PFSK-1 (cell line): Measurements from ENCODE around the gene SNCAIP.

ENCODE experiments used
- FOXP2 ChIP-seq: optimal IDR thresholded peaks from 2 replicates; pipeline ENCODE3; 2011; ENCODE audit warnings: borderline replicate concordance, control low read depth, inconsistent platforms; ENCODE audit not compliant: insufficient read depth; ENCODE audit errors: extremely low read length, extremely low read depth
- POLR2AphosphoS5 ChIP-seq: IDR thresholded peaks from 2 replicates; pipeline ENCODE4 v1.6.1; 2012; ENCODE audit warnings: low read depth, mild to moderate bottlenecking, control low read depth, low read length, moderate library complexity
- SIN3A ChIP-seq: IDR thresholded peaks from 2 replicates; pipeline ENCODE4 v1.6.1; 2012; ENCODE audit warnings: mild to moderate bottlenecking, low read length, moderate library complexity, borderline replicate concordance; ENCODE audit not compliant: insufficient read depth
- TAF1 ChIP-seq: IDR thresholded peaks from 2 replicates; pipeline ENCODE4 v1.6.1; 2012; ENCODE audit warnings: low read length, control low read depth, borderline replicate concordance; ENCODE audit not compliant: insufficient read depth
- TF ChIP-seq, protein P1 (sequence below), 2 experiments: IDR thresholded peaks; 2 replicates each; pipeline versions ENCODE4 v1.6.1 to v1.8.0; 2011 to 2012; ENCODE audit warnings: low read depth in 2 of 2, low read length in 2 of 2, control low read depth in 1 of 2, inconsistent platforms in 1 of 2, mild to moderate bottlenecking in 1 of 2, moderate library complexity in 1 of 2; ENCODE audit not compliant: insufficient read depth in 1 of 2

SNCAIP gene

DNA sequence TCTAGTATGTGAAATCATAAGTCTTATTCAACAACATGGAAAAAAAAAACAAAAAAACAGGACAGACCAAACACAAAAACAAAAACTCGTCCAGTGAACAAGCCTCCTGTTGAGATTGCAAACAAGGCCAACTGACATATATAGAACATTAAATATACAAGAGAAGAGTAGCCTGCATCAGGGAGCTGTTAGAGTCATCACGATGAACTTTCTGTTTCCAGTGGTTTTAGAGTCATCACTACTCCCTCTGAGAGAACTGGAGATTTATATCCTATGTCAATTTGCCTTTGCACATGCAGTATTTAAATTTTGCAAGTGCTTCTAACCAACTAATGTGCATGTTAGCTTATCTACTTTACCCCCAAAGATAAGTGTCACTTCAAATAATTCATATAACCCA is 9.9 kb downstream of the SNCAIP start:
- TF ChIP-seq SIN3A: no peak
- no peak for TF ChIP-seq TAF1
- TF ChIP-seq FOXP2: no peak
- TF ChIP-seq, protein P1, sequence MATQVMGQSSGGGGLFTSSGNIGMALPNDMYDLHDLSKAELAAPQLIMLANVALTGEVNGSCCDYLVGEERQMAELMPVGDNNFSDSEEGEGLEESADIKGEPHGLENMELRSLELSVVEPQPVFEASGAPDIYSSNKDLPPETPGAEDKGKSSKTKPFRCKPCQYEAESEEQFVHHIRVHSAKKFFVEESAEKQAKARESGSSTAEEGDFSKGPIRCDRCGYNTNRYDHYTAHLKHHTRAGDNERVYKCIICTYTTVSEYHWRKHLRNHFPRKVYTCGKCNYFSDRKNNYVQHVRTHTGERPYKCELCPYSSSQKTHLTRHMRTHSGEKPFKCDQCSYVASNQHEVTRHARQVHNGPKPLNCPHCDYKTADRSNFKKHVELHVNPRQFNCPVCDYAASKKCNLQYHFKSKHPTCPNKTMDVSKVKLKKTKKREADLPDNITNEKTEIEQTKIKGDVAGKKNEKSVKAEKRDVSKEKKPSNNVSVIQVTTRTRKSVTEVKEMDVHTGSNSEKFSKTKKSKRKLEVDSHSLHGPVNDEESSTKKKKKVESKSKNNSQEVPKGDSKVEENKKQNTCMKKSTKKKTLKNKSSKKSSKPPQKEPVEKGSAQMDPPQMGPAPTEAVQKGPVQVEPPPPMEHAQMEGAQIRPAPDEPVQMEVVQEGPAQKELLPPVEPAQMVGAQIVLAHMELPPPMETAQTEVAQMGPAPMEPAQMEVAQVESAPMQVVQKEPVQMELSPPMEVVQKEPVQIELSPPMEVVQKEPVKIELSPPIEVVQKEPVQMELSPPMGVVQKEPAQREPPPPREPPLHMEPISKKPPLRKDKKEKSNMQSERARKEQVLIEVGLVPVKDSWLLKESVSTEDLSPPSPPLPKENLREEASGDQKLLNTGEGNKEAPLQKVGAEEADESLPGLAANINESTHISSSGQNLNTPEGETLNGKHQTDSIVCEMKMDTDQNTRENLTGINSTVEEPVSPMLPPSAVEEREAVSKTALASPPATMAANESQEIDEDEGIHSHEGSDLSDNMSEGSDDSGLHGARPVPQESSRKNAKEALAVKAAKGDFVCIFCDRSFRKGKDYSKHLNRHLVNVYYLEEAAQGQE (IDR thresholded peaks at IDR 0.05; ENCODE audit: insufficient read depth in 1 of 2, low read depth in 2 of 2, low read length in 2 of 2): no peak
- no peak for TF ChIP-seq POLR2AphosphoS5

- TF ChIP-seq SIN3A (no peak), POLR2AphosphoS5 (no peak), TAF1 (no peak)
- TF ChIP-seq, protein P1 (IDR thresholded peaks at IDR 0.05; ENCODE audit: insufficient read depth in 1 of 2, low read depth in 2 of 2, low read length in 2 of 2): no peak
Measured at GRCh38 chr5:122322801-122323548, 10.9 kb downstream of the SNCAIP start.

GRCh38 chr5:122323738-122324137 is 11.7 kb downstream of the SNCAIP start:
- TF ChIP-seq SIN3A (no peak), FOXP2 (no peak), POLR2AphosphoS5 (no peak), TAF1 (no peak)
- TF ChIP-seq, protein P1 (IDR thresholded peaks at IDR 0.05; ENCODE audit: insufficient read depth in 1 of 2, low read depth in 2 of 2, low read length in 2 of 2): no peak

- TF ChIP-seq, protein P1 (IDR thresholded peaks at IDR 0.05; ENCODE audit: insufficient read depth in 1 of 2, low read depth in 2 of 2, low read length in 2 of 2): no peak
- TF ChIP-seq POLR2AphosphoS5 (no peak), SIN3A (no peak), FOXP2 (no peak), TAF1 (no peak)
Measured at GRCh38 chr5:122327110-122327509, 15.1 kb downstream of the SNCAIP start.

DNA sequence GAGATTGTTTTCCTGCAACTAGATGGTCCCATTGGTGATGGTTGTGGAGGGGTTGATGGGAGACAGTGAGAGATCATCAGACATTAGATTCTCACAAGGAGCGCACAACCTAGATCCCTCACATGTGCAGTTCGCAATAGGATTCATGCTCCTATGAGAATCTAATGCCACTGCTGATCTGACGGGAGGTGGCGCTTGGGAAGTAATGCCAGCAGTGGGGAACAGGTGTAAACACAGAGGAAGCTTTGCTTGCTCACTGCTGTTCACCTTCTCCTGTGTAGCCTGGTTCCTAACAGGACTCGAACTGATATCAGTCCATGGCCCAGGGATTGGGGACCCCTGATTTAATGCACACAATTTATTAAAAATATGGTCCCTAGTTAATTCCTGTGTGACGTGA is 18.8 kb downstream of the SNCAIP start:
- TF ChIP-seq SIN3A (no peak), FOXP2 (no peak), POLR2AphosphoS5 (no peak), TAF1 (no peak)
- TF ChIP-seq, protein P1 (IDR thresholded peaks at IDR 0.05; ENCODE audit: insufficient read depth in 1 of 2, low read depth in 2 of 2, low read length in 2 of 2): no peak
